GM13977 (cell line): ENCODE measurements around the gene MKX.

ENCODE experiments used
- DNase-seq: peaks from one replicate; pipeline ENCODE4 v3.0.0; 2012; ENCODE audit warnings: low spot score
- in situ Hi-C: fragments of 300-500 bp; cut with MboI; formaldehyde crosslinking; loops from one replicate; pipeline ENCODE4 v1.12.0; 2022; ENCODE audit warnings: low sequenced_read_pairs, low pct_unique_long_range_greater_than_20kb, mixed read lengths, inconsistent platforms; ENCODE audit not compliant: unreplicated experiment
- TF ChIP-seq, protein P1 (sequence below): IDR thresholded peaks from 2 replicates; pipeline ENCODE4 v1.5.1; 2012; ENCODE audit warnings: mild to moderate bottlenecking, control low read depth; ENCODE audit not compliant: insufficient read depth; ENCODE audit errors: extremely low read depth, missing control alignments

Gene MKX

DNA sequence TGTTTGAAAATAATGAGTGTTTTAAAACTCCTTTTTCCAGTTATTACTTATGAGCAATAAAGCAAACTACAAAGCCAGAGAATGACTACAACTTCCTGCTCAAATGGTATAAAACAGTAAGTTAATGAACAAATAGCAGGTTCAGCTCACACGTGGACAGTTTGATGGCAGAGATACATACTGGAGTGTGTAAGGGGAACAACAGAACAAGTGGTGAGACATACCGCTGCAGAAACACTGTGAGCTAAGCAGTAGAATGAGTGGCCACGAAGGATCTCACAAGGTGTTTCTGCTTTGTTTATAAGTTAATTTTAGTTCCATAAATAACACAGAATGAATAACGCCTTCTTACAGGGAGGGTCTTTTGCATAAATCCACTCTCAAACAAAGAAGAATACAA lies 3.0 kb upstream of the MKX start:
- in situ Hi-C loops: no loop called here
- DNase-seq: no peak

DNA sequence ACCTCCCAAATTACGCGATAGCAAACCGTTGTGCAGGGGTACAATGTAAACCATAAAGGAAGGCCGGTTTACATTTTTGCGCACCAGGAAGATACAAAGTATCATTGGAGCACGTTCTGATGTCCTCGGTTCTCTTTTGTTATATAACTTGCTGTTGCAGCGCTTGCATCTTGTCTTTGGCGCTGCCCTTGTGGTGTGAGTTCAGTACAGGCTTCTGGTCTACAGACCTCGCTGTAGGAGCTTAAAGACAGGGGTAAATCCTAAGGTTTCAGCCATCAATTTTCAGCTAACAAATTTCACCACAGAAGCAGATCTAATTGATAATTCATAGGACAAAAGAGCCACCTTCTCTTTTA lies 1.5 kb upstream of the MKX start:
- DNase-seq: no peak
- in situ Hi-C loops: no loop called here
- TF ChIP-seq, protein P1, sequence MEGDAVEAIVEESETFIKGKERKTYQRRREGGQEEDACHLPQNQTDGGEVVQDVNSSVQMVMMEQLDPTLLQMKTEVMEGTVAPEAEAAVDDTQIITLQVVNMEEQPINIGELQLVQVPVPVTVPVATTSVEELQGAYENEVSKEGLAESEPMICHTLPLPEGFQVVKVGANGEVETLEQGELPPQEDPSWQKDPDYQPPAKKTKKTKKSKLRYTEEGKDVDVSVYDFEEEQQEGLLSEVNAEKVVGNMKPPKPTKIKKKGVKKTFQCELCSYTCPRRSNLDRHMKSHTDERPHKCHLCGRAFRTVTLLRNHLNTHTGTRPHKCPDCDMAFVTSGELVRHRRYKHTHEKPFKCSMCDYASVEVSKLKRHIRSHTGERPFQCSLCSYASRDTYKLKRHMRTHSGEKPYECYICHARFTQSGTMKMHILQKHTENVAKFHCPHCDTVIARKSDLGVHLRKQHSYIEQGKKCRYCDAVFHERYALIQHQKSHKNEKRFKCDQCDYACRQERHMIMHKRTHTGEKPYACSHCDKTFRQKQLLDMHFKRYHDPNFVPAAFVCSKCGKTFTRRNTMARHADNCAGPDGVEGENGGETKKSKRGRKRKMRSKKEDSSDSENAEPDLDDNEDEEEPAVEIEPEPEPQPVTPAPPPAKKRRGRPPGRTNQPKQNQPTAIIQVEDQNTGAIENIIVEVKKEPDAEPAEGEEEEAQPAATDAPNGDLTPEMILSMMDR: no peak

More for the DNA sequence above, 3.0 kb upstream of the MKX start:
- TF ChIP-seq, protein P1: no peak

DNA sequence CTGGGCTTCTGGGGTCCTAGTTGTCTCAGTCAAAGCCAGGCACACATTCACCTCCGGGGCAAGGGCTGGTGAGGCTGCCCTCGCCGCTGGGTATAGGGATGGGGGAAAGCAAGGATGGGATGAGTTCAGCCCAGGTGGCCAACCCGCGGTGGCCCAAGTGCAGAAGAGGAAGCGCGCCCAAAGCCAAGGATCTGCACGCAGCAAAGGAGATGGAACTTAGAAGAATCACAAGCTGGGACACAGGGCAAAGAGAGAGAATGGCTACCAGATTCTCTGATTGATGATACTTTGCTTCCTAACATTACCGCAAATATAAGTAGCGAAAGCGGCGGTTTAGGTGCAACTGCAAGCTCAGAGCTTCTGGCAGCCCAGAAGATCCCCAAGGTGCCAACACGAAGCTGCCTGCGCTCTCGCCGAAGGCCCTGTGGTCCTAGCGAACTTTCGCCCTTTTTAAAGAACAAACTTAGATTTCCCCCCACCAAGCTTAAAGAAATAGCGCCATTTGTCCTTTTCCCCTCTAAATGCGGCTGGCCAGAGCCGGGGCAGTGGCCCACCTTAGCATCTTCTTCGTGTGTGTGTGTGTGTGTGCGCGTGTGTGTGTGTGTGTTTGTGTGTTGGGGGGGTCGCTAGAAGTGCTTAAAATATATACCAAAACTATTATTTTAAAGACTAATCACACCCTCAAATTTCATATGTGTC lies 927 bp upstream of the MKX start:
- TF ChIP-seq, protein P1: no peak
- DNase-seq: no peak
- in situ Hi-C loops: no loop called here

DNA sequence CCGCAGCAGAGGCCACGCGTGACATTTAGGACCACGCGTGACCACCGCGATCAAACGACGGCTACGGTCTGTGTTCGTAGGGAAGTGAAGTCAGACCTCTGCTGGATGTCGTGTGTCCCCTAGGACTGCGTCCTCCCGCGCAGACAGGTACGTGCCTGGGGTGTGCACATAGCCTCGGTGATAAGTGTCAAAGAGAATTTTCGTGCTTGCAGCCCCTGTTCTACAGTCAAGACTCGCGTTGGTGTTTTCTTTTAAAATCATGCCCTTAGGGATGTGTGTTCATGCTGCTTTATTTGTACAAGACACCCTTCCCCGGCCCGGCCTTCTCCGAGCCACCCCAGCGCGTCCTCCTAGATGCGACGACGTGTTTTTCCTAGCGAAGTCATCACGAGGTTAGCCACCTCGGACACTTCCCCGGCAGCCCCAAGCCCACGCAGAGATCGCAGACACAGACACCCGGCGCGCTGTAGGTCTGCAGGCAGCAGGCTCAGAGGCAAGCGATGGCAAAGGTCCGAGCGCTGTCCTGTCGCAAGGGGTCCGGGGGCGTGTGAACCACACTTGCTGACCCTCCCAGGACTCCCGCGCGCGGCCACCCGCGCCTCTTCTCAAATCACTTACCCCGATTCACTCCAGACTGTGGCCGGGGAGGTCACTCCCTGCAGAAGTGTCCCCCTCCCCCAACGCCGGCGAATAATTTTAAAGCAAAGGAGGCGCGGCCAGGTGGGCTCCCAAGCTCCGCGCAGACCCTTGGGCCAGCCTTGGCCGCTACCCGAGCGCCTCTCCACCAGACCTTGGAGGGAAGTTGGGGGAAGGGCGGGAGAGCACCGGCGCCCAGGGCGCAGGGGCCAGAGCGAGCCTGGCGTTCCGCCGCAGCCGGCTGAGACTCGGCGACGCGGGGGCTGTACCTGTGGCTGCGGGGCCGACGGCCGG lies 552 bp downstream of the MKX start:
- DNase-seq: peak; percentile 29
- TF ChIP-seq, protein P1: no peak
- in situ Hi-C loops: no loop called here

DNA sequence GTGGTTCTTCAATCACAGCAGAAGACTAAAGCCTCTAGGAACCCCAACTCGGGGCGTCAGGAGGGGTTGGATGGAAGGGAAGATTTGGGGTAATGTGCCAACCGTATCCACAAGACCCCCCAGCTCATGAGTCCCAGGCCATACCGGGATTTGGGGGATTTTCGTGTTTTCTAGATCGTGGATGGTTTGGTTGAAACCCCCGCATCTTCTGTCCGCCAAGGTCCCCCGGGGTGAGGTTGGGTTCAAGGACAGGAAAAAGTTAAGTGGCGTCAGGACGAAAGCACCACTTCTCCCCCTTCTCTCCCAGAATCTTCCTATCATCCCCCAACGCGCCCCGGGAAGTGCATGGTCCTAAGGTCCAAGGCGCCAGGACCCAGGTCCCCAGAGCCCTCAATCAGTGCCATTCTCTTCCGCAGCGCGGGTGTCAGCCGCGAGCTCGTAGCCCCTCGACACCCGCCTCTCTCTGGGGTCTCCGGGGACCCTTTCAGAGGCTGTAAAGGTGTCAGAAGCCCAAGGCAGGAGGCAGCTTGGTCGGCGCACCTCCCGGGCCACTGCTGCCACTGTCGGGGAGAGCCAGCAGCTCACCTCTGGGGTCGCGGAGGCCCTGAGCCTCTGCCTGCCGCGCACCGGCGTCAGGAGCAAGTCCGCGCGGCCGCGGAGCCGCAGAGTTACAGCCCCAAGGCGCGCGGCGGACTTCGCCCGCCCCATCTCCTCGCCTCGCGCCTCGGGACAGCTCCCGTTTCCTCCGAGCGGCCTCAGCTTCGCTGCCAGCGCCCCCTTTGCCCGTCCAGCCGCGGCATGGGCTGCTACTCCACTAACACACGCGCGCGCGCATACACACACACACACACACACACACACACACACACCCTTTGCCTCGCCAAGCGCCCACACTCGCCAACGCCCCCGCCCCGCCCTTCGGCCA lies 1.5 kb downstream of the MKX start:
- peak; percentile 21 for DNase-seq
- TF ChIP-seq, protein P1: no peak
- in situ Hi-C loops: no loop called here
